CD14-positive monocyte (primary cell): Measurements from ENCODE around the gene ABCA12. TPM values are rescaled to one million over a fixed set of nuclear protein-coding genes. Genes with fewer than 3 reads are reported as not detected.

ENCODE experiments used
- DNase-seq, 3 donors: peaks; one replicate each; pipeline ENCODE4 v3.0.0-alpha.2; 2011 to 2022
- H2AFZ ChIP-seq: 2 replicates; pipeline ENCODE4 v1.6.0; 2012; ENCODE audit warnings: mild to moderate bottlenecking, low read depth, low read length, inconsistent platforms; ENCODE audit not compliant: insufficient read depth, poor library complexity, severe bottlenecking
- H3K27ac ChIP-seq, 2 donors: 1 replicate in 1 of 2; 2 replicates in 1 of 2; pipeline ENCODE4 v1.5.1; 2012 to 2013; ENCODE audit warnings: low read length in 2 of 2, control low read depth in 1 of 2, inconsistent platforms in 1 of 2, low read depth in 1 of 2, mild to moderate bottlenecking in 1 of 2
- H3K27me3 ChIP-seq, 2 donors: one replicate each; pipeline versions ENCODE4 v1.6.0 to v1.6.1; 2011 to 2013; ENCODE audit warnings: low read length in 2 of 2; ENCODE audit not compliant: control insufficient read depth in 2 of 2, insufficient read depth in 2 of 2
- H3K36me3 ChIP-seq, 2 donors: replicated peaks in 1 of 2; 1 replicate in 1 of 2; 2 replicates in 1 of 2; pipeline versions ENCODE4 v1.5.1 to v1.6.1; 2012 to 2013; ENCODE audit warnings: low read length in 2 of 2, control low read depth in 1 of 2, inconsistent platforms in 1 of 2, mild to moderate bottlenecking in 1 of 2; ENCODE audit not compliant: insufficient read depth in 2 of 2, control insufficient read depth in 1 of 2
- H3K4me1 ChIP-seq, 2 donors: 1 replicate in 1 of 2; 2 replicates in 1 of 2; pipeline versions ENCODE4 v1.5.1 to v1.6.1; 2012 to 2013; ENCODE audit warnings: low read length in 2 of 2, control low read depth in 1 of 2, inconsistent platforms in 1 of 2, mild to moderate bottlenecking in 1 of 2, moderate library complexity in 1 of 2; ENCODE audit not compliant: insufficient read depth in 2 of 2, control insufficient read depth in 1 of 2
- H3K4me2 ChIP-seq: replicated peaks from 2 replicates; pipeline ENCODE3; 2012; ENCODE audit warnings: low read length, moderate library complexity, mild to moderate bottlenecking; ENCODE audit not compliant: poor library complexity, severe bottlenecking; ENCODE audit errors: extremely low read depth
- H3K4me3 ChIP-seq, 3 experiments: fragments of 200-600 bp in 1 of 3; sonication (generic) in 1 of 3; replicated peaks in 1 of 3; 1 replicate in 2 of 3; 2 replicates in 1 of 3; pipeline ENCODE4 v1.5.1; 2011 to 2013; ENCODE audit warnings: low read length in 3 of 3, mild to moderate bottlenecking in 3 of 3, control low read depth in 2 of 3, low read depth in 2 of 3, inconsistent platforms in 1 of 3, moderate library complexity in 1 of 3
- H3K79me2 ChIP-seq: 2 replicates; pipeline ENCODE4 v1.6.0; 2012; ENCODE audit warnings: mild to moderate bottlenecking, control low read depth, inconsistent platforms, low read length, moderate library complexity; ENCODE audit not compliant: insufficient read depth
- H3K9ac ChIP-seq: 2 replicates; pipeline ENCODE4 v1.6.0; 2017; ENCODE audit warnings: low read length, mild to moderate bottlenecking; ENCODE audit not compliant: insufficient read depth, poor library complexity, severe bottlenecking
- H3K9me3 ChIP-seq, 2 donors: replicated peaks in 1 of 2; 1 replicate in 1 of 2; 2 replicates in 1 of 2; pipeline versions ENCODE4 v1.5.1 to v1.6.1; 2012 to 2013; ENCODE audit warnings: low read length in 2 of 2, control low read depth in 1 of 2; ENCODE audit not compliant: control insufficient read depth in 1 of 2, insufficient read depth in 1 of 2
- H4K20me1 ChIP-seq: 2 replicates; pipeline ENCODE4 v1.6.0; 2012; ENCODE audit warnings: mild to moderate bottlenecking, low read length, control low read depth, moderate library complexity; ENCODE audit not compliant: insufficient read depth
- H3K27ac Mint-ChIP-seq, 7 donors: one replicate each; pipeline ENCODE4 v1.8.0; 2020; ENCODE audit warnings: mild to moderate bottlenecking in 7 of 7, mixed read lengths in 7 of 7, moderate library complexity in 6 of 7, inconsistent platforms in 2 of 7
- H3K27me3 Mint-ChIP-seq, 3 donors: one replicate each; pipeline ENCODE4 v1.8.0; 2021 to 2022; ENCODE audit warnings: low read depth in 3 of 3, mild to moderate bottlenecking in 3 of 3, mixed read lengths in 3 of 3, moderate library complexity in 3 of 3, inconsistent platforms in 1 of 3
- H3K36me3 Mint-ChIP-seq, 2 donors: one replicate each; pipeline ENCODE4 v1.8.0; 2020; ENCODE audit warnings: mixed read lengths in 2 of 2, inconsistent platforms in 1 of 2, mild to moderate bottlenecking in 1 of 2
- H3K4me1 Mint-ChIP-seq: one replicate; pipeline ENCODE4 v1.8.0; 2020; ENCODE audit warnings: mild to moderate bottlenecking, mixed read lengths
- H3K4me3 Mint-ChIP-seq, 2 donors: one replicate each; pipeline ENCODE4 v1.8.0; 2020; ENCODE audit warnings: mild to moderate bottlenecking in 2 of 2, mixed read lengths in 2 of 2, moderate library complexity in 1 of 2
- H3K9me3 Mint-ChIP-seq, 7 donors: one replicate each; pipeline ENCODE4 v1.8.0; 2020 to 2022; ENCODE audit warnings: mixed read lengths in 7 of 7, mild to moderate bottlenecking in 6 of 7, moderate library complexity in 6 of 7, inconsistent platforms in 2 of 7
- CTCF ChIP-seq: fragments of 200-600 bp; IDR thresholded peaks from one replicate; pipeline ENCODE4 v1.8.0; 2022; ENCODE audit warnings: antibody characterized with exemption, mild to moderate bottlenecking
- WGBS: methylation state at CpG from one replicate; pipeline ENCODE4 v1.1.5; 2013; ENCODE audit warnings: missing lambda C conversion rate; ENCODE audit not compliant: insufficient coverage; 5-methylcytosine and 5-hydroxymethylcytosine counted together
- intact Hi-C, 2 donors: fragments of 100-400 bp; cut with micrococcal nuclease; formaldehyde crosslinking; loops; one replicate each; pipeline versions ENCODE4 v1.15.0 to v1.15.1; 2023
- polyA plus RNA-seq, 3 donors: library from polyadenylated mRNA; depleted of rRNA in 1 of 3; unstranded in 2 of 3; stranded (reverse) in 1 of 3; fragments of 300-500 nt in 2 of 3; fragments of >200 nt in 1 of 3; fragmentation: Illumina TruSeq in 2 of 3; gene quantifications; 1 replicate in 2 of 3; 2 replicates in 1 of 3; pipeline ENCODE4 v1.2.3, GENCODE V29; 2012 to 2021

ABCA12 gene
- polyA plus RNA-seq, 3 donors, result not detected

GRCh38 chr2:215136669-215137328, 1.6 kb downstream of the ABCA12 start:
- H3K9ac ChIP-seq, result no peak overlapping the region
- no CpG with 5 or more reads among the region's 3 CpGs for WGBS
- no peaks in the 10 kb centered on the region for H3K79me2 ChIP-seq
- no peaks in the 10 kb centered on the region for H4K20me1 ChIP-seq
- H2AFZ ChIP-seq, result no peak overlapping the region
- H3K27ac ChIP-seq, result no peak overlapping the region
- peaks cover 0 to 2% (median 0%) of the 10 kb centered on the region in 3 donors for H3K27me3 Mint-ChIP-seq
- intact Hi-C loops, result no loop called here
- H3K36me3 ChIP-seq, result no peaks in the 10 kb centered on the region
- H3K4me1 Mint-ChIP-seq, result no peaks in the 10 kb centered on the region
- no peak overlapping the region for H3K4me3 Mint-ChIP-seq
- H3K27ac Mint-ChIP-seq, result no peak overlapping the region
- peaks cover 0 to 7% (median 2%) of the 10 kb centered on the region in 7 donors for H3K9me3 Mint-ChIP-seq
- DNase-seq, result no peak
- H3K27me3 ChIP-seq, result no peaks in the 10 kb centered on the region
- H3K4me2 ChIP-seq, result no peak overlapping the region
- H3K9me3 ChIP-seq, result no peaks in the 10 kb centered on the region
- TF ChIP-seq CTCF, result no peak
- H3K4me1 ChIP-seq, result no peaks in the 10 kb centered on the region
- no peaks in the 10 kb centered on the region for H3K36me3 Mint-ChIP-seq
- H3K4me3 ChIP-seq, result no peak overlapping the region

- WGBS, result 100% methylated on average over 1 of the region's 3 CpGs
- peaks cover 2 to 13% (median 7%) of the 10 kb centered on the region in 7 donors for H3K9me3 Mint-ChIP-seq
- no peak for DNase-seq
- Histone ChIP-seq H3K4me2 (no peak overlapping the region), H3K79me2 (no peaks in the 10 kb centered on the region), H2AFZ (no peak overlapping the region), H3K4me3 (no peak overlapping the region), H3K27me3 (no peaks in the 10 kb centered on the region), H3K9me3 (peaks cover 4% of the 10 kb centered on the region in 2 donors), H3K4me1 (no peaks in the 10 kb centered on the region), H3K36me3 (no peaks in the 10 kb centered on the region), H3K27ac (no peak overlapping the region), H3K9ac (no peak overlapping the region), H4K20me1 (no peaks in the 10 kb centered on the region)
- intact Hi-C loops, result no loop called here
- no peaks in the 10 kb centered on the region for H3K36me3 Mint-ChIP-seq
- no peak for TF ChIP-seq CTCF
- no peak overlapping the region for H3K27ac Mint-ChIP-seq
- no peak overlapping the region for H3K4me3 Mint-ChIP-seq
- no peaks in the 10 kb centered on the region for H3K27me3 Mint-ChIP-seq
- H3K4me1 Mint-ChIP-seq, result no peaks in the 10 kb centered on the region
Measured at GRCh38 chr2:215120401-215120800, 18.0 kb downstream of the ABCA12 start.
